ENCODE results near the gene APOC4.

DNA sequence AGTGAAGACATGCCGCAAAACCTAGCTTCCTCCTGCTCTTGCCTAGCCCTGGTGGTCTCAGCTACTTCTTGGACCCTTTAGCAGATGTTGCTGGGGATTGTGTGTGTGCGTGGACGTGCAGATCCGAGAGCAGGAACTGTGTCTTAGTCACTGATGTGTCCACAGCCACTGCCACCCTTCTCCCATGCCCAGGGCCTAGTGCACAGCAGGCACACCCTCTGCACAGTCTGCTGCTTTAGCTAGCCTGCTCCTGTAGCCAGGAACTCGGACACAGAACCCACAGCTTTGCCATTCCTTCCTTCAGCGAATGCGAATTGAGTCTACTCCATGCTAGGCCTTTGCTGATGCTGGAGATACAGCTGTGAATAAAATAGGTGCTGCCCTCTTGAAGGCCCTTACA lies 15.5 kb downstream of the APOC4 start:
- TF ChIP-seq ELF4 (CRISPR knock-in tag; IDR thresholded peaks at IDR 0.05; ENCODE audit: low read depth): no peak
- TF ChIP-seq, protein P1, sequence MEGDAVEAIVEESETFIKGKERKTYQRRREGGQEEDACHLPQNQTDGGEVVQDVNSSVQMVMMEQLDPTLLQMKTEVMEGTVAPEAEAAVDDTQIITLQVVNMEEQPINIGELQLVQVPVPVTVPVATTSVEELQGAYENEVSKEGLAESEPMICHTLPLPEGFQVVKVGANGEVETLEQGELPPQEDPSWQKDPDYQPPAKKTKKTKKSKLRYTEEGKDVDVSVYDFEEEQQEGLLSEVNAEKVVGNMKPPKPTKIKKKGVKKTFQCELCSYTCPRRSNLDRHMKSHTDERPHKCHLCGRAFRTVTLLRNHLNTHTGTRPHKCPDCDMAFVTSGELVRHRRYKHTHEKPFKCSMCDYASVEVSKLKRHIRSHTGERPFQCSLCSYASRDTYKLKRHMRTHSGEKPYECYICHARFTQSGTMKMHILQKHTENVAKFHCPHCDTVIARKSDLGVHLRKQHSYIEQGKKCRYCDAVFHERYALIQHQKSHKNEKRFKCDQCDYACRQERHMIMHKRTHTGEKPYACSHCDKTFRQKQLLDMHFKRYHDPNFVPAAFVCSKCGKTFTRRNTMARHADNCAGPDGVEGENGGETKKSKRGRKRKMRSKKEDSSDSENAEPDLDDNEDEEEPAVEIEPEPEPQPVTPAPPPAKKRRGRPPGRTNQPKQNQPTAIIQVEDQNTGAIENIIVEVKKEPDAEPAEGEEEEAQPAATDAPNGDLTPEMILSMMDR (IDR thresholded peaks at IDR 0.05): no peak
- TF ChIP-seq, protein P2, sequence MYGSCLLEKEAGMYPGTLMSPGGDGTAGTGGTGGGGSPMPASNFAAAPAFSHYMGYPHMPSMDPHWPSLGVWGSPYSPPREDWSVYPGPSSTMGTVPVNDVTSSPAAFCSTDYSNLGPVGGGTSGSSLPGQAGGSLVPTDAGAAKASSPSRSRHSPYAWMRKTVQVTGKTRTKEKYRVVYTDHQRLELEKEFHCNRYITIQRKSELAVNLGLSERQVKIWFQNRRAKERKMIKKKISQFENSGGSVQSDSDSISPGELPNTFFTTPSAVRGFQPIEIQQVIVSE (CRISPR knock-in tag; IDR thresholded peaks at IDR 0.05; ENCODE audit: borderline replicate concordance): no peak
- no peak for TF ChIP-seq GABPB1 (CRISPR knock-in tag; IDR thresholded peaks at IDR 0.05)
- TF ChIP-seq, protein P3, sequence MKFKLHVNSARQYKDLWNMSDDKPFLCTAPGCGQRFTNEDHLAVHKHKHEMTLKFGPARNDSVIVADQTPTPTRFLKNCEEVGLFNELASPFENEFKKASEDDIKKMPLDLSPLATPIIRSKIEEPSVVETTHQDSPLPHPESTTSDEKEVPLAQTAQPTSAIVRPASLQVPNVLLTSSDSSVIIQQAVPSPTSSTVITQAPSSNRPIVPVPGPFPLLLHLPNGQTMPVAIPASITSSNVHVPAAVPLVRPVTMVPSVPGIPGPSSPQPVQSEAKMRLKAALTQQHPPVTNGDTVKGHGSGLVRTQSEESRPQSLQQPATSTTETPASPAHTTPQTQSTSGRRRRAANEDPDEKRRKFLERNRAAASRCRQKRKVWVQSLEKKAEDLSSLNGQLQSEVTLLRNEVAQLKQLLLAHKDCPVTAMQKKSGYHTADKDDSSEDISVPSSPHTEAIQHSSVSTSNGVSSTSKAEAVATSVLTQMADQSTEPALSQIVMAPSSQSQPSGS (CRISPR knock-in tag; IDR thresholded peaks at IDR 0.05; ENCODE audit: borderline replicate concordance, low read depth): no peak
- TF ChIP-seq, protein P4, sequence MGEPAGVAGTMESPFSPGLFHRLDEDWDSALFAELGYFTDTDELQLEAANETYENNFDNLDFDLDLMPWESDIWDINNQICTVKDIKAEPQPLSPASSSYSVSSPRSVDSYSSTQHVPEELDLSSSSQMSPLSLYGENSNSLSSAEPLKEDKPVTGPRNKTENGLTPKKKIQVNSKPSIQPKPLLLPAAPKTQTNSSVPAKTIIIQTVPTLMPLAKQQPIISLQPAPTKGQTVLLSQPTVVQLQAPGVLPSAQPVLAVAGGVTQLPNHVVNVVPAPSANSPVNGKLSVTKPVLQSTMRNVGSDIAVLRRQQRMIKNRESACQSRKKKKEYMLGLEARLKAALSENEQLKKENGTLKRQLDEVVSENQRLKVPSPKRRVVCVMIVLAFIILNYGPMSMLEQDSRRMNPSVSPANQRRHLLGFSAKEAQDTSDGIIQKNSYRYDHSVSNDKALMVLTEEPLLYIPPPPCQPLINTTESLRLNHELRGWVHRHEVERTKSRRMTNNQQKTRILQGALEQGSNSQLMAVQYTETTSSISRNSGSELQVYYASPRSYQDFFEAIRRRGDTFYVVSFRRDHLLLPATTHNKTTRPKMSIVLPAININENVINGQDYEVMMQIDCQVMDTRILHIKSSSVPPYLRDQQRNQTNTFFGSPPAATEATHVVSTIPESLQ (CRISPR knock-in tag; IDR thresholded peaks at IDR 0.05): no peak
- TF ChIP-seq, protein P5, sequence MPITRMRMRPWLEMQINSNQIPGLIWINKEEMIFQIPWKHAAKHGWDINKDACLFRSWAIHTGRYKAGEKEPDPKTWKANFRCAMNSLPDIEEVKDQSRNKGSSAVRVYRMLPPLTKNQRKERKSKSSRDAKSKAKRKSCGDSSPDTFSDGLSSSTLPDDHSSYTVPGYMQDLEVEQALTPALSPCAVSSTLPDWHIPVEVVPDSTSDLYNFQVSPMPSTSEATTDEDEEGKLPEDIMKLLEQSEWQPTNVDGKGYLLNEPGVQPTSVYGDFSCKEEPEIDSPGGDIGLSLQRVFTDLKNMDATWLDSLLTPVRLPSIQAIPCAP (CRISPR knock-in tag; IDR thresholded peaks at IDR 0.05): no peak
